C4-2B (cell line): ENCODE measurements around the gene GPC5.

Source experiments
- ZFX ChIP-seq: fragments of 450-650 bp; IDR thresholded peaks from 2 replicates; pipeline ENCODE4 v1.6.1; 2017
- TF ChIP-seq, protein P1 (sequence below): fragments of 450-650 bp; conservative IDR thresholded peaks from 2 replicates; pipeline ENCODE4 v1.5.1; 2017; ENCODE audit warnings: mild to moderate bottlenecking

DNA sequence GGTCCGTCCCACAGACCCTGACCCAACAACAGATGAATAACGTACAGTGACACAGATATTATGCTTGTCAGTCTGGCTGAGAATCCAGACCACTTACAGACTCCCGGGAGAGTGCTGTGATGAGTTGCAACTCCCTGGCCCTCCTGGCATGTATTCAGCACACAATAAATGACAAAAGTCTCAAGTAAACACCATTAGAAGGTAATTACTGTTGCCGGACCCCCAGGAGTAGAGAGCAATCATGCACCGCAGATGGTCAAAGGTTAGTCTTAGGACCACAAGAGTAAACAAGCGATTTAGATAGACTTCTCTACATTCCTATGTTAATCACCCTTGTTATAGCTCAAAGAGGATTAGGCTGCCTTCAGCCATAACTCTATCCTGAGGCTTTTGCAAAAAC lies 1101.8 kb downstream of the GPC5 start:
- TF ChIP-seq, protein P1, sequence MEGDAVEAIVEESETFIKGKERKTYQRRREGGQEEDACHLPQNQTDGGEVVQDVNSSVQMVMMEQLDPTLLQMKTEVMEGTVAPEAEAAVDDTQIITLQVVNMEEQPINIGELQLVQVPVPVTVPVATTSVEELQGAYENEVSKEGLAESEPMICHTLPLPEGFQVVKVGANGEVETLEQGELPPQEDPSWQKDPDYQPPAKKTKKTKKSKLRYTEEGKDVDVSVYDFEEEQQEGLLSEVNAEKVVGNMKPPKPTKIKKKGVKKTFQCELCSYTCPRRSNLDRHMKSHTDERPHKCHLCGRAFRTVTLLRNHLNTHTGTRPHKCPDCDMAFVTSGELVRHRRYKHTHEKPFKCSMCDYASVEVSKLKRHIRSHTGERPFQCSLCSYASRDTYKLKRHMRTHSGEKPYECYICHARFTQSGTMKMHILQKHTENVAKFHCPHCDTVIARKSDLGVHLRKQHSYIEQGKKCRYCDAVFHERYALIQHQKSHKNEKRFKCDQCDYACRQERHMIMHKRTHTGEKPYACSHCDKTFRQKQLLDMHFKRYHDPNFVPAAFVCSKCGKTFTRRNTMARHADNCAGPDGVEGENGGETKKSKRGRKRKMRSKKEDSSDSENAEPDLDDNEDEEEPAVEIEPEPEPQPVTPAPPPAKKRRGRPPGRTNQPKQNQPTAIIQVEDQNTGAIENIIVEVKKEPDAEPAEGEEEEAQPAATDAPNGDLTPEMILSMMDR: no peak
- TF ChIP-seq ZFX: no peak
